Natural killer cell (primary cell): ENCODE data around the gene CCDC136. TPM values are rescaled to one million over a fixed set of nuclear protein-coding genes. Genes with fewer than 3 reads are reported as not detected.

ENCODE experiments used
- ATAC-seq, 3 donors: fragments of 150-1000 bp in 2 of 3; fragments of 200-7000 bp in 1 of 3; cut with Tn5 transposase; 1 replicate in 1 of 3; 2 replicates in 2 of 3; pipeline ENCODE4 v1.10.0; 2021; ENCODE audit warnings: mild to moderate bottlenecking in 2 of 3, moderate library complexity in 2 of 3
- DNase-seq, 2 donors: peaks; one replicate each; pipeline versions ENCODE4 v3.0.0 to v3.0.0-alpha.2; 2013 to 2021; ENCODE audit warnings: mixed read lengths in 1 of 2
- H3K27ac ChIP-seq: one replicate; pipeline ENCODE4 v1.5.1; 2013; ENCODE audit warnings: mild to moderate bottlenecking, low read length
- H3K27me3 ChIP-seq: one replicate; pipeline ENCODE4 v1.6.1; 2013; ENCODE audit warnings: low read length; ENCODE audit not compliant: control insufficient read depth, insufficient read depth
- H3K36me3 ChIP-seq: one replicate; pipeline ENCODE4 v1.6.1; 2013; ENCODE audit warnings: low read length; ENCODE audit not compliant: control insufficient read depth, insufficient read depth
- H3K4me1 ChIP-seq: one replicate; pipeline ENCODE4 v1.6.1; 2013; ENCODE audit warnings: low read length; ENCODE audit not compliant: control insufficient read depth, insufficient read depth
- H3K4me3 ChIP-seq: one replicate; pipeline ENCODE4 v1.5.1; 2013; ENCODE audit warnings: low read length
- H3K9me3 ChIP-seq: one replicate; pipeline ENCODE4 v1.6.1; 2013; ENCODE audit warnings: low read length; ENCODE audit not compliant: control insufficient read depth, insufficient read depth
- H3K27ac Mint-ChIP-seq, 2 donors: one replicate each; pipeline ENCODE4 v1.8.0; 2022; ENCODE audit warnings: mild to moderate bottlenecking in 2 of 2, mixed read lengths in 2 of 2, moderate library complexity in 1 of 2
- H3K27me3 Mint-ChIP-seq, 2 donors: one replicate each; pipeline ENCODE4 v1.8.0; 2022; ENCODE audit warnings: low read depth in 2 of 2, mixed read lengths in 2 of 2
- H3K36me3 Mint-ChIP-seq: one replicate; pipeline ENCODE4 v1.8.0; 2022; ENCODE audit warnings: mixed read lengths
- H3K4me1 Mint-ChIP-seq, 2 donors: one replicate each; pipeline ENCODE4 v1.8.0; 2022; ENCODE audit warnings: mixed read lengths in 2 of 2
- H3K4me3 Mint-ChIP-seq: one replicate; pipeline ENCODE4 v1.8.0; 2022; ENCODE audit warnings: mild to moderate bottlenecking, moderate library complexity, mixed read lengths
- H3K9me3 Mint-ChIP-seq, 2 donors: one replicate each; pipeline ENCODE4 v1.8.0; 2022; ENCODE audit warnings: mixed read lengths in 2 of 2
- CTCF ChIP-seq: fragments of 200-600 bp; IDR thresholded peaks from one replicate; pipeline ENCODE4 v1.8.0; 2022; ENCODE audit warnings: antibody characterized with exemption
- WGBS: methylation state at CpG from one replicate; pipeline ENCODE4 v1.1.7; 2013; ENCODE audit warnings: missing lambda C conversion rate; ENCODE audit not compliant: insufficient coverage; 5-methylcytosine and 5-hydroxymethylcytosine counted together
- intact Hi-C: fragments of 100-400 bp; cut with micrococcal nuclease; formaldehyde crosslinking; loops from one replicate; pipeline ENCODE4 v1.14.2; 2022
- total RNA-seq, 4 donors: library from RNA; stranded (reverse); fragments of 120-200 nt in 1 of 4; gene quantifications; one replicate each; pipeline versions ENCODE4 v1.2.3 to v1.2.4, GENCODE V29; 2013 to 2022

CCDC136 gene
- total RNA-seq, 3 donors from 2014 or later (not counting 1 experiment from before 2014, with no cell fraction given): 10.9 to 17.5 (median 13.2) TPM

DNA sequence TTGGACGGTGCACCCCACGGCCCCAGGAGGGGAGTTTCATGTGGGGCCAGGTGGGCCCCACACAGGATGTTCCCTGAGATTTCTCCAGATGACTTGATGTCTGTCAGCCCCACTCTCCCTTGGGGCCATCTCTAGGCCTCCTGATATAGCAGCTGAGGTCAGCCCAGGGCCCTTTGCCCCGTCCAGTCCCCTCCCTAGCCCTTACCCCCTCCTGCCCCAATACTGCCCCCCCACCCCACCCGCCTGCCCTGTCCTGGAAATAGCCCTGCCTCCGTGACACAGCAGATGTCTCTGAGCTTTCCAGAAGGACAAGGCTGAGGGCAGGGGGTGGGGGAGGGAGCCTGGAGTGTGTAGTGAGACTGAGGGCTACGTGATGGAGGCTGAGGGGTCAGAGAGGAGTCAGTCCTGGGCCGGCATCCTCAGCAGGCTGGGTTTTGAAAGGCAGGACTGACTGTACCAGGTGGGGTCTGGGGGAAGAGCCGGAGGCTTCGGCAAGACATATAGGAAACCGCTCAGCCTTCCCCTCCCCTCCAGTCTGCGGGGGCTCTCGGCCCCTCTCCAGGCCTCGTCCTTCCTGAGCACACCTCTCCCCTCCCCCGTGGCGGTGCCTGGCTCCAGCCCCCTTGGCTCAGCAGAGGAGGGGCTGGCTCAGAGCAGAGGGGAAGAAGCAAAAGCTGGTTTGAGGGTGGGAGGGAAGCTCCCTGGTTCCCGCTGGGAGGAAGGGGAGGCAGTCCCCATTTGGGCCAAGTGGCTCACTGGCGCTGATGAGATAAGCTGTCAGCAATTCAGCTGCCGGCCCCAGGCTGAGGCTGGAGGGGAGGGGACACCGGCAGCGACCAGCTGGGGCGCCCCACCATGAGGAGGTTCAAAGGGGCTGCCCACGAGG lies 40.5 kb downstream of the CCDC136 start:
- intact Hi-C loops: no loop called here
- Histone ChIP-seq H3K4me1 (peaks cover 22% of the 10 kb centered on the region), H3K27ac (no peak overlapping the region), H3K27me3 (peaks cover 25% of the 10 kb centered on the region), H3K36me3 (no peaks in the 10 kb centered on the region), H3K4me3 (no peak overlapping the region), H3K9me3 (no peaks in the 10 kb centered on the region)
- 9% methylated on average over 18 of the region's 22 CpGs for WGBS
- Mint-ChIP-seq H3K27ac (no peak overlapping the region), H3K27me3 (peaks cover 0 to 33% of the 10 kb centered on the region in 2 donors), H3K4me1 (peaks cover 0 to 20% of the 10 kb centered on the region in 2 donors), H3K4me3 (no peak overlapping the region), H3K9me3 (no peaks in the 10 kb centered on the region), H3K36me3 (no peaks in the 10 kb centered on the region)
- DNase-seq (no peak), ATAC-seq (no peak)
- TF ChIP-seq CTCF: no peak

GRCh38 chr7:128832880-128833147 lies 41.0 kb downstream of the CCDC136 start:
- Mint-ChIP-seq H3K36me3 (no peaks in the 10 kb centered on the region), H3K9me3 (no peaks in the 10 kb centered on the region), H3K4me3 (no peak overlapping the region), H3K27ac (no peak overlapping the region), H3K4me1 (peaks cover 0 to 20% of the 10 kb centered on the region in 2 donors), H3K27me3 (peaks cover 0 to 33% of the 10 kb centered on the region in 2 donors)
- intact Hi-C loops: no loop called here
- Histone ChIP-seq H3K27me3 (peaks cover 25% of the 10 kb centered on the region), H3K27ac (no peak overlapping the region), H3K4me1 (peaks cover 22% of the 10 kb centered on the region), H3K4me3 (no peak overlapping the region), H3K9me3 (no peaks in the 10 kb centered on the region), H3K36me3 (no peaks in the 10 kb centered on the region)
- DNase-seq (no peak), ATAC-seq (no peak)
- WGBS: 19% methylated on average over 2 of the region's 2 CpGs
- TF ChIP-seq CTCF: no peak

- 47% methylated on average over 11 of the region's 13 CpGs for WGBS
These were observed 41.6 kb downstream of the CCDC136 start for GRCh38 chr7:128833148-128833945.

More at GRCh38 chr7:128833148-128833945, 41.6 kb downstream of the CCDC136 start:
- H3K9me3 ChIP-seq: no peaks in the 10 kb centered on the region
- H3K27me3 ChIP-seq: peaks cover 25% of the 10 kb centered on the region
- no peak for TF ChIP-seq CTCF
- Mint-ChIP-seq H3K4me1 (peaks cover 0 to 20% of the 10 kb centered on the region in 2 donors), H3K4me3 (no peak overlapping the region), H3K36me3 (no peaks in the 10 kb centered on the region), H3K27ac (no peak overlapping the region), H3K9me3 (no peaks in the 10 kb centered on the region), H3K27me3 (peaks cover 0 to 28% of the 10 kb centered on the region in 2 donors)
- peaks cover 22% of the 10 kb centered on the region for H3K4me1 ChIP-seq
- no peak overlapping the region for H3K4me3 ChIP-seq
- intact Hi-C loops: no loop called here
- ATAC-seq (no peak), DNase-seq (no peak)
- no peaks in the 10 kb centered on the region for H3K36me3 ChIP-seq
- no peak overlapping the region for H3K27ac ChIP-seq
